ENCODE measurements around the gene NBPF14. TPM values are rescaled to one million over a fixed set of nuclear protein-coding genes. Genes with fewer than 3 reads are reported as not detected.
"Not testable (repeated sequence)": the region's sequence is repeated elsewhere in the genome, so short reads cannot be mapped to it uniquely, and the experiment has no call there.

The NBPF14 gene
- total and polyA plus RNA-seq, 9 donors, result 11.1 to 23.2 (median 18.0) TPM

GRCh38 chr1:148526587-148526986, 69.2 kb downstream of the NBPF14 start:
- H3K4me1 ChIP-seq (ENCODE audit: control insufficient read depth, insufficient read depth, low read length); H3K27ac ChIP-seq (ENCODE audit: low read length); H3K36me3 ChIP-seq (ENCODE audit: control insufficient read depth, insufficient read depth, low read length); DNase-seq; H3K4me3 ChIP-seq (ENCODE audit: low read length); H3K9me3 ChIP-seq (replicated peaks; ENCODE audit: control insufficient read depth, low read depth, low read length); H3K27me3 ChIP-seq (ENCODE audit: control insufficient read depth, insufficient read depth, low read length): not testable (repeated sequence)
- WGBS (ENCODE audit: insufficient coverage), result no CpG with 5 or more reads among the region's 2 CpGs

- H3K4me3 ChIP-seq (ENCODE audit: low read length); DNase-seq; H3K36me3 ChIP-seq (ENCODE audit: control insufficient read depth, insufficient read depth, low read length); H3K4me1 ChIP-seq (ENCODE audit: control insufficient read depth, insufficient read depth, low read length); H3K27ac ChIP-seq (ENCODE audit: low read length); H3K27me3 ChIP-seq (ENCODE audit: control insufficient read depth, insufficient read depth, low read length); H3K9me3 ChIP-seq (replicated peaks; ENCODE audit: control insufficient read depth, low read depth, low read length): not testable (repeated sequence)
- no CpG with 5 or more reads among the region's 35 CpGs for WGBS (ENCODE audit: insufficient coverage)
Measured at GRCh38 chr1:148523205-148524144, 72.3 kb downstream of the NBPF14 start.

- 0% methylated on average over 12 of the region's 30 CpGs for WGBS (ENCODE audit: insufficient coverage)
- Histone ChIP-seq H3K4me3 (ENCODE audit: low read length) (peak overlapping the region; percentile 39), H3K27ac (ENCODE audit: low read length) (peak overlapping the region; percentile 52)
- H3K4me1 ChIP-seq (ENCODE audit: control insufficient read depth, insufficient read depth, low read length); H3K27me3 ChIP-seq (ENCODE audit: control insufficient read depth, insufficient read depth, low read length); H3K36me3 ChIP-seq (ENCODE audit: control insufficient read depth, insufficient read depth, low read length); H3K9me3 ChIP-seq (replicated peaks; ENCODE audit: control insufficient read depth, low read depth, low read length): not testable (repeated sequence)
- peak; percentile 98 for DNase-seq
Measured at GRCh38 chr1:148522561-148523204, 73.1 kb downstream of the NBPF14 start.

GRCh38 chr1:148522072-148522471, 73.7 kb downstream of the NBPF14 start:
- not testable (repeated sequence) for H3K36me3 ChIP-seq (ENCODE audit: control insufficient read depth, insufficient read depth, low read length); H3K4me1 ChIP-seq (ENCODE audit: control insufficient read depth, insufficient read depth, low read length); H3K27ac ChIP-seq (ENCODE audit: low read length); H3K9me3 ChIP-seq (replicated peaks; ENCODE audit: control insufficient read depth, low read depth, low read length); H3K27me3 ChIP-seq (ENCODE audit: control insufficient read depth, insufficient read depth, low read length)
- WGBS (ENCODE audit: insufficient coverage), result 8% methylated on average over 5 of the region's 23 CpGs
- peak overlapping the region; percentile 15 for H3K4me3 ChIP-seq (ENCODE audit: low read length)
- peak; percentile 92 for DNase-seq

DNA sequence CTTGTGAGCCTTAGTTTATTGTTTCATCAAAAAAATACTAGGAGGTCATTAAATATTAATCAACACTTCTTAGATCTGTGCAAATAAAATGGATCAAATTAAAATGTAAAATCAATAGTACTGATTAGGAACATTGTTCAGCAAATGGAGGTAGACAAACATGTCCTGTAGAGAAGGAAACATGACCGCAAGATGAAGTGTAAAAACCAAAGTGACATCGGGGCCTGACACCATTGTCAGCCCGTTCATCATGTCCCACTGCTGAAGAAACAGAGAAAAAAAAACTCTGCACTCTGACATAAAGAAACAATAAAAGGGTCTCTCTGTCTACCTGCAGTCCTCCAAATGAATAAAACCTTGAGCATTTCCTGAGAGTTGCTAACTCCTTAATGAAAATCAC, 81.5 kb downstream of the NBPF14 start:
- not testable (repeated sequence) for DNase-seq; H3K27ac ChIP-seq (ENCODE audit: low read length); H3K4me3 ChIP-seq (ENCODE audit: low read length); H3K36me3 ChIP-seq (ENCODE audit: control insufficient read depth, insufficient read depth, low read length); H3K9me3 ChIP-seq (replicated peaks; ENCODE audit: control insufficient read depth, low read depth, low read length); H3K27me3 ChIP-seq (ENCODE audit: control insufficient read depth, insufficient read depth, low read length); H3K4me1 ChIP-seq (ENCODE audit: control insufficient read depth, insufficient read depth, low read length)
- WGBS (ENCODE audit: insufficient coverage), result no CpG with 5 or more reads among the region's 3 CpGs

- DNase-seq; H3K4me1 ChIP-seq (ENCODE audit: control insufficient read depth, insufficient read depth, low read length); H3K9me3 ChIP-seq (replicated peaks; ENCODE audit: control insufficient read depth, low read depth, low read length); H3K27ac ChIP-seq (ENCODE audit: low read length); H3K4me3 ChIP-seq (ENCODE audit: low read length); H3K36me3 ChIP-seq (ENCODE audit: control insufficient read depth, insufficient read depth, low read length); H3K27me3 ChIP-seq (ENCODE audit: control insufficient read depth, insufficient read depth, low read length): not testable (repeated sequence)
- WGBS (ENCODE audit: insufficient coverage), result no CpG with 5 or more reads among the region's 9 CpGs
Measured at GRCh38 chr1:148512571-148513184, 83.1 kb downstream of the NBPF14 start.

- H3K4me3 ChIP-seq (ENCODE audit: low read length); H3K9me3 ChIP-seq (replicated peaks; ENCODE audit: control insufficient read depth, low read depth, low read length); H3K36me3 ChIP-seq (ENCODE audit: control insufficient read depth, insufficient read depth, low read length); H3K4me1 ChIP-seq (ENCODE audit: control insufficient read depth, insufficient read depth, low read length); DNase-seq; H3K27ac ChIP-seq (ENCODE audit: low read length); H3K27me3 ChIP-seq (ENCODE audit: control insufficient read depth, insufficient read depth, low read length): not testable (repeated sequence)
Measured at GRCh38 chr1:148493933-148494332, 101.9 kb downstream of the NBPF14 start.

GRCh38 chr1:148483029-148483428, 112.8 kb downstream of the NBPF14 start, which contains the start of gene PPIAL4G:
TSS of gene PPIAL4G (minus strand) at chr1:148483302. CDS start at chr1:148483252, 50 bp downstream.
- not testable (repeated sequence) for H3K4me3 ChIP-seq (ENCODE audit: low read length); H3K9me3 ChIP-seq (replicated peaks; ENCODE audit: control insufficient read depth, low read depth, low read length); H3K27me3 ChIP-seq (ENCODE audit: control insufficient read depth, insufficient read depth, low read length); H3K27ac ChIP-seq (ENCODE audit: low read length); H3K4me1 ChIP-seq (ENCODE audit: control insufficient read depth, insufficient read depth, low read length); H3K36me3 ChIP-seq (ENCODE audit: control insufficient read depth, insufficient read depth, low read length); DNase-seq
- WGBS (ENCODE audit: insufficient coverage), result 96% methylated on average over 4 of the region's 12 CpGs
